Transverse colon (tissue), 4 donors: ENCODE measurements around the gene KANSL3.

Experiments used
- EP300 ChIP-seq: sonication (generic); formaldehyde crosslinking; IDR thresholded peaks from one replicate; pipeline ENCODE4 v1.6.1; 2017; ENCODE audit warnings: antibody characterized with exemption, low read depth
- POLR2A ChIP-seq: fragments of 450-650 bp; IDR thresholded peaks from one replicate; pipeline ENCODE4 v1.6.1; 2016; ENCODE audit warnings: antibody characterized with exemption, mild to moderate bottlenecking, moderate library complexity
- POLR2AphosphoS5 ChIP-seq, 3 donors: sonication (generic); formaldehyde crosslinking; IDR thresholded peaks; one replicate each; pipeline ENCODE4 v1.6.1; 2016; ENCODE audit warnings: antibody characterized with exemption in 3 of 3
- TF ChIP-seq, protein P1 (sequence below), 5 experiments: fragments of 200-600 bp in 3 of 5; fragments of 450-650 bp in 2 of 5; sonication (generic) in 3 of 5; IDR thresholded peaks; 1 replicate in 2 of 5; 2 replicates in 3 of 5; pipeline ENCODE4 v1.5.1; 2016 to 2017; ENCODE audit warnings: antibody characterized with exemption in 5 of 5, inconsistent platforms in 3 of 5, mild to moderate bottlenecking in 2 of 5, moderate library complexity in 1 of 5

DNA sequence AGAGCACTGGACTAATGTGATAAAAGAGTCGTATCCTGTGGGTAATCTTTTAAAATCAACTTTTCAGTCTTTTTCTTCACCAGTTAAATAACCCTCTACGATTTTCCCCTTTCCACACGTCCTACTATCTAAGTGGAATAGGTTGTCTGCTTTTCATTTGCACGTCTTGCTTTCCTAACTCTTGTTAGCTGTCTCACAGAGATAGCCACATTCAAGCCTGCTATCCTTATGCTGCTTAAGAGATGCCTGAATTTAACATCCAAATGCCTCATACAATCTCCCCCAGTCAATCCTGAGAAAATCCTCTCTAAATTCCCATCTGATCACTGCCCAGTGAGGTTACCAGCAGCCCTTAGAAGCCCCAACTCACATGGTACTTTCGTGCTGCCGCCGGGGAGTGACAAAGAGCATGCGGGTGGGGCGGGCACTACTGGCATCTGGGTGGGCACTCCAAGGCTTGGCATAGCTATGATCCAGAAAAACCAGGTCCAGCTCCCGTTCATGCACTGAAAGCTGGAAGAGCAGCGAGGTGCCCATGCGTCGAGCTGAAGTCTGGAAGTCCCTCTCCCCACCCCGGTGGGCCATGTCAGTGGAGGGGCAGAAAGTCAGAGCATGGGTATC is 1.5 kb downstream of the KANSL3 start:
- TF ChIP-seq, protein P1, sequence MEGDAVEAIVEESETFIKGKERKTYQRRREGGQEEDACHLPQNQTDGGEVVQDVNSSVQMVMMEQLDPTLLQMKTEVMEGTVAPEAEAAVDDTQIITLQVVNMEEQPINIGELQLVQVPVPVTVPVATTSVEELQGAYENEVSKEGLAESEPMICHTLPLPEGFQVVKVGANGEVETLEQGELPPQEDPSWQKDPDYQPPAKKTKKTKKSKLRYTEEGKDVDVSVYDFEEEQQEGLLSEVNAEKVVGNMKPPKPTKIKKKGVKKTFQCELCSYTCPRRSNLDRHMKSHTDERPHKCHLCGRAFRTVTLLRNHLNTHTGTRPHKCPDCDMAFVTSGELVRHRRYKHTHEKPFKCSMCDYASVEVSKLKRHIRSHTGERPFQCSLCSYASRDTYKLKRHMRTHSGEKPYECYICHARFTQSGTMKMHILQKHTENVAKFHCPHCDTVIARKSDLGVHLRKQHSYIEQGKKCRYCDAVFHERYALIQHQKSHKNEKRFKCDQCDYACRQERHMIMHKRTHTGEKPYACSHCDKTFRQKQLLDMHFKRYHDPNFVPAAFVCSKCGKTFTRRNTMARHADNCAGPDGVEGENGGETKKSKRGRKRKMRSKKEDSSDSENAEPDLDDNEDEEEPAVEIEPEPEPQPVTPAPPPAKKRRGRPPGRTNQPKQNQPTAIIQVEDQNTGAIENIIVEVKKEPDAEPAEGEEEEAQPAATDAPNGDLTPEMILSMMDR (IDR thresholded peaks at IDR 0.05), result no peak
- TF ChIP-seq EP300, result no peak
- no peak for TF ChIP-seq POLR2AphosphoS5 (IDR thresholded peaks at IDR 0.05)
- no peak for TF ChIP-seq POLR2A
